Right lobe of liver (tissue), 6 donors: ENCODE data around the gene TMEM200B. TPM values are rescaled to one million over a fixed set of nuclear protein-coding genes. Genes with fewer than 3 reads are reported as not detected.

Experiments used
- ATAC-seq, 4 donors: fragments of 200-7000 bp; cut with Tn5 transposase; one replicate each; pipeline ENCODE4 v1.9.1; 2020; ENCODE audit warnings: mild to moderate bottlenecking in 4 of 4, moderate library complexity in 4 of 4
- DNase-seq, 3 donors: peaks; one replicate each; pipeline ENCODE4 v3.0.0-alpha.2; 2020
- H3K27ac ChIP-seq, 3 donors: fragments of 200-600 bp; one replicate each; pipeline ENCODE4 v1.8.0; 2022
- H3K27me3 ChIP-seq, 2 donors: fragments of 200-600 bp; one replicate each; pipeline ENCODE4 v1.8.0; 2022
- H3K36me3 ChIP-seq, 4 donors: fragments of 200-600 bp; sonication (generic) in 1 of 4; one replicate each; pipeline versions ENCODE4 v1.5.1 to v1.8.0; 2017 to 2022; ENCODE audit warnings: control low read depth in 1 of 4
- H3K4me1 ChIP-seq, 4 donors: fragments of 200-600 bp; sonication (generic) in 1 of 4; one replicate each; pipeline versions ENCODE4 v1.5.1 to v1.8.0; 2017 to 2022; ENCODE audit warnings: control low read depth in 1 of 4
- H3K4me3 ChIP-seq, 3 donors: fragments of 200-600 bp; one replicate each; pipeline ENCODE4 v1.8.0; 2022
- H3K9me3 ChIP-seq, 4 donors: fragments of 200-600 bp; sonication (generic) in 1 of 4; one replicate each; pipeline versions ENCODE4 v1.5.1 to v1.8.0; 2017 to 2022; ENCODE audit warnings: control low read depth in 1 of 4
- POLR2A ChIP-seq: fragments of 450-650 bp; IDR thresholded peaks from one replicate; pipeline ENCODE4 v1.6.1; 2017; ENCODE audit warnings: antibody characterized with exemption, mild to moderate bottlenecking
- WGBS: methylation state at CpG from one replicate; pipeline ENCODE4 v1.1.6; 2018; ENCODE audit warnings: low coverage, low lambda C conversion rate; ENCODE audit not compliant: insufficient coverage; ENCODE audit errors: missing lambda C conversion rate; 5-methylcytosine and 5-hydroxymethylcytosine counted together
- intact Hi-C, 2 donors: fragments of 100-400 bp; cut with DNase I; formaldehyde crosslinking; loops; one replicate each; pipeline versions ENCODE4 v1.11.2 to v1.14.1; 2022
- total RNA-seq, 6 experiments: library from RNA; depleted of rRNA in 2 of 6; stranded (reverse); fragments of >200 nt in 2 of 6; fragmentation: NEBNext Ultra II Directional in 3 of 6; extraction: Animal tissue kit (Norgen Biotek cat#: 25700) in 3 of 6; gene quantifications; one replicate each; pipeline versions ENCODE4 v1.1.0 to v1.2.4, GENCODE V29; 2016 to 2023
- TF ChIP-seq, protein P1 (sequence below), 4 donors: fragments of 200-600 bp in 3 of 4; fragments of 450-650 bp in 1 of 4; IDR thresholded peaks; one replicate each; pipeline versions ENCODE4 v1.5.1 to v1.8.0; 2016 to 2022; ENCODE audit warnings: antibody characterized with exemption in 4 of 4, mild to moderate bottlenecking in 2 of 4
- donor health status: DM: no; HTN: yes; CAD: no.
- donor health status: DM: no; HTN: no; CAD: no.
- donor health status: DM: no; HTN: no; CAD: no.
- donor health status: DM: no; HTN: yes; CAD: no.
- donor health status: DM: no; HTN: yes; CAD: no.

TMEM200B gene
- total RNA-seq, 6 experiments from 2014 or later: 0.83 to 4.5 (median 1.4) TPM

DNA sequence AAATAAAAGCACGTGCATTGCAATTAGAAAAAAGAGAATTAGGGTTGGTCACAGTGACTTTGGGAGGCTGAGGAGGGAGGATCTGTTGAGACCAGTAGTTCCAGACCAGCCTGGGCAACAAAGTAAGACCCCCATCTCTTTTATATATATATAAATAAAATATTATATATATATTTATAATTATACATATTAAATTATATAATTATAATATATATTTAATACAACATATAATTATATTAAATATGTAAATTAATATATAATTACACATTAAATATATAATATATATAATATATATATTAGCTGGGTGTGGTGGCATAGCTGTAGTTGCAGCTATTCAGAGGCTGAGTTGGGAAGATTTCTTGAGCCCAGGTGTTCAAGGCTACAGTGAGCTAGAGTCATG is 23.2 kb downstream of the TMEM200B start:
- Histone ChIP-seq H3K27ac (no peak overlapping the region), H3K9me3 (no peaks in the 10 kb centered on the region), H3K27me3 (no peaks in the 10 kb centered on the region), H3K36me3 (peaks cover 0 to 11% (median 5%) of the 10 kb centered on the region in 4 donors), H3K4me1 (peaks cover 0 to under 1% (median 0%) of the 10 kb centered on the region in 4 donors), H3K4me3 (no peak overlapping the region)
- DNase-seq (no peak), ATAC-seq (no peak)
- intact Hi-C loops: no loop called here
- no peak for TF ChIP-seq POLR2A
- TF ChIP-seq, protein P1, sequence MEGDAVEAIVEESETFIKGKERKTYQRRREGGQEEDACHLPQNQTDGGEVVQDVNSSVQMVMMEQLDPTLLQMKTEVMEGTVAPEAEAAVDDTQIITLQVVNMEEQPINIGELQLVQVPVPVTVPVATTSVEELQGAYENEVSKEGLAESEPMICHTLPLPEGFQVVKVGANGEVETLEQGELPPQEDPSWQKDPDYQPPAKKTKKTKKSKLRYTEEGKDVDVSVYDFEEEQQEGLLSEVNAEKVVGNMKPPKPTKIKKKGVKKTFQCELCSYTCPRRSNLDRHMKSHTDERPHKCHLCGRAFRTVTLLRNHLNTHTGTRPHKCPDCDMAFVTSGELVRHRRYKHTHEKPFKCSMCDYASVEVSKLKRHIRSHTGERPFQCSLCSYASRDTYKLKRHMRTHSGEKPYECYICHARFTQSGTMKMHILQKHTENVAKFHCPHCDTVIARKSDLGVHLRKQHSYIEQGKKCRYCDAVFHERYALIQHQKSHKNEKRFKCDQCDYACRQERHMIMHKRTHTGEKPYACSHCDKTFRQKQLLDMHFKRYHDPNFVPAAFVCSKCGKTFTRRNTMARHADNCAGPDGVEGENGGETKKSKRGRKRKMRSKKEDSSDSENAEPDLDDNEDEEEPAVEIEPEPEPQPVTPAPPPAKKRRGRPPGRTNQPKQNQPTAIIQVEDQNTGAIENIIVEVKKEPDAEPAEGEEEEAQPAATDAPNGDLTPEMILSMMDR (IDR thresholded peaks at IDR 0.05): no peak
- WGBS: 80% methylated on average over 1 of the region's 1 CpG

GRCh38 chr1:29099286-29099685 is 24.4 kb downstream of the TMEM200B start:
- Histone ChIP-seq H3K27me3 (no peaks in the 10 kb centered on the region), H3K4me1 (no peaks in the 10 kb centered on the region), H3K9me3 (no peaks in the 10 kb centered on the region), H3K36me3 (peaks cover 0 to 11% (median 5%) of the 10 kb centered on the region in 4 donors), H3K4me3 (no peak overlapping the region), H3K27ac (no peak overlapping the region)
- 50% methylated on average over 2 of the region's 4 CpGs for WGBS
- TF ChIP-seq, protein P1 (IDR thresholded peaks at IDR 0.05): no peak
- TF ChIP-seq POLR2A: no peak
- DNase-seq (no peak), ATAC-seq (no peak)
- intact Hi-C loops: no loop called here

GRCh38 chr1:29096231-29096886 is 27.3 kb downstream of the TMEM200B start:
- Histone ChIP-seq H3K4me1 (no peaks in the 10 kb centered on the region), H3K4me3 (no peak overlapping the region), H3K27ac (no peak overlapping the region), H3K27me3 (no peaks in the 10 kb centered on the region), H3K9me3 (no peaks in the 10 kb centered on the region), H3K36me3 (peaks cover 0 to 11% (median 2%) of the 10 kb centered on the region in 4 donors)
- 74% methylated on average over 4 of the region's 4 CpGs for WGBS
- intact Hi-C loops: no loop called here
- TF ChIP-seq, protein P1 (IDR thresholded peaks at IDR 0.05): no peak
- TF ChIP-seq POLR2A: no peak
- no peak for ATAC-seq
- DNase-seq: no peak

- intact Hi-C loops: no loop called here
- DNase-seq (no peak), ATAC-seq (no peak)
- H3K4me3 ChIP-seq: no peak overlapping the region
- no peak overlapping the region for H3K27ac ChIP-seq
- 75% methylated on average over 1 of the region's 1 CpG for WGBS
- H3K36me3 ChIP-seq: peaks cover 0 to 10% (median 2%) of the 10 kb centered on the region in 4 donors
- H3K27me3 ChIP-seq: no peaks in the 10 kb centered on the region
- TF ChIP-seq, protein P1 (IDR thresholded peaks at IDR 0.05): no peak
- TF ChIP-seq POLR2A: no peak
- no peaks in the 10 kb centered on the region for H3K9me3 ChIP-seq
- H3K4me1 ChIP-seq: no peaks in the 10 kb centered on the region
Measured at GRCh38 chr1:29094954-29095353, 28.7 kb downstream of the TMEM200B start.
